ENCODE results near the gene PPP2R5C. TPM values are rescaled to one million over a fixed set of nuclear protein-coding genes. Genes with fewer than 3 reads are reported as not detected.

The PPP2R5C gene
- total RNA-seq, 1 experiment from 2014 or later: 41.4 TPM

DNA sequence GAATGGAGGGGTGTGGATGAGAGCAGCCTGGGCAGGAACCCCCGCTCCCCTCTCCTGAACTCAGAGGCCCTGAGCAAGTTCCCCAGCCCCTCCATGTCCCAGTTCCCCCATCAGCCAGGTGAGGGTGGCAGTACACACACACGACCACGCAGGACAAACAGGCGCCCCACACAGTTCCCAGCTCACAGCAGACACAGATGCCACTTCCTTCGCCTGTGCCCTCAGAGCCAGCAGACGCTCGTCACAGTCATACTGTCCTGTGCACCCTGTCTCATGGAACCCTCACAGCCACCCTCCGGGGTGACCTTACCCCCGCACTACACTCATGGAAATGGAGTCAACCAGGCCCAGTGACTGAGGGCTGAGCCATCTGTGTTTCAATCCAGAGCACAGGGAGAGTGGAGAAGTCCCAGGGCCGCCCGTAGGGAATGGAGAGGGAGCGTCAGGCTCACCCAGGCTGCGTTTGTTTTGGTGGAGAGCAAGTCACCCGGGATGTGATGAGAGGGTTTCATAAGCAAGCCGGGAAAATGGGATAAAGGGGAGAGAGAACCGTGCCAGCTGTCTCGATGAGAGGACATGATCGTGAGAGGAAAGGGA is 155.4 kb downstream of the PPP2R5C start:
- no peak for DNase-seq (ENCODE audit: low spot score)

DNA sequence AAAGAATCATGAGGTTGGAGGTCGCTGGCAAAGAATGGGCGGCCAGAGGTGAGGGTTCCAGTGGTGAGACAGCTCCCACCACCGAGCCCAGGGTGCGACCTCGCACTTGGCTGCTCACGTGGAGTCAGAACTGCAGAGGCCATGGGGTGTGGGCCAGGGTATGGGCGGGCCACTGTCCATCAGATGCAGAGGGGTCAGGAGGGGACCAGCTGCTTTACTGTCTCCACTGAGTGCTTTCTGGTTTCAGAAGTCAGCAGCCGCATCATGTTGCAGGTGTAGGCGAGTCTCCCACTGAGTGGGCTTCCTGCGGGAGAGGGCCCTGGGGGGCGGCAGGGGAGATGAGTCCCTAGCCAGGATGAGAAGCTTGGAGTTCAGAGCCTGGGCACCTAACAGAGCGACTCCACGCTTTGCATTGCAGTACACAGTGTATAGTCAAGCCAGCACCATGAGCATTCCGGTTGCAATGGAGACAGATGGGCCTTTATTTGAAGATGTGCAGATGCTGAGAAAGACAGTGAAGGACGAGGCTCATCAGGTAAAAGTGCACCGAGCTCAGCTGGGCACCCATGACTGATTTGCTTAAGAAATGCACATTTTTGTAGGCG is 156.0 kb downstream of the PPP2R5C start:
- no peak for DNase-seq (ENCODE audit: low spot score)

DNA sequence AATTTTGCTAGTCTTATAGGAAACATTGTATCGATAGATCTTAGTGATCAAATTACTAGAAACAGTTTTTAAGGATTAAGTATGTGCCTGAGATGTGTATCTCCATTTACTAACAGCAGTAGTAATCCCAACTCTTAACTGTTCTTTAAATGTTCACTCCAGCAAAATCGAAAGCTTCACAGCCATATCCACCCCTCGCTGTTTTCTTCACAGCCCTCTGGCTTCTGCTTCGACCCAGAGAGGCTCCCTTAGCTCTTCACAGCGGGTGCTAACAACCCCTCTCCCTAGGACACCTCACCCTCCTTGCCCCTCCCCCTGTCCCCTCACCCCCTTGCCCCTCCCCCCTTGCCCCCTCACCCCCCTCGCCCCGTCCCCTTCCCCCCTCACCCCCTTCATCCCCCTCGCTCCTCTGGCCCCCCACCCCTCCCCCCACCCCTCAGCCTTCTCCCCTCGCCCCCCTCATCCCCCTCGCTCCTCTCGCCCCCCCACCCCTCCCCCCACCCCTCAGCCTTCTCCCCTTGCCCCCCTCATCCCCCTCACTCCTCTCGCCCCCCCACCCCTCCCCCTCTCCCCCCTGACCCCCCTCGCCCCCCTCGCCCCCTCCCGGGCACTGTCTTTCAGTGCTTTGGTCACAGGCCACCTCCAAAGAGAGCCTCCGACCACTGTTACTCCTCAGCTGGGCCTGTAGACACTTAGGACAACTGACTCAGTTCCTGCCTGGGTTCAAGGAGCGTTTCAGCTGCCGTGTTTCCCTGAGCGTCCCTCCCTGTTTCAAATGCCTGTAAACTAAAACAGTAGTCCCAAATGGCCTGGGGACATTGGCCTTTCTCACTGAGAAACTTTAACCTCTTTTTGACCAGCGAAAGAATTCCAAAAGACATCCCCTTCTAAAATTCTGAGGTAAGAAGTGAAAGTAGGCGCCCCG is 156.8 kb downstream of the PPP2R5C start:
- DNase-seq (ENCODE audit: low spot score): no peak

DNA sequence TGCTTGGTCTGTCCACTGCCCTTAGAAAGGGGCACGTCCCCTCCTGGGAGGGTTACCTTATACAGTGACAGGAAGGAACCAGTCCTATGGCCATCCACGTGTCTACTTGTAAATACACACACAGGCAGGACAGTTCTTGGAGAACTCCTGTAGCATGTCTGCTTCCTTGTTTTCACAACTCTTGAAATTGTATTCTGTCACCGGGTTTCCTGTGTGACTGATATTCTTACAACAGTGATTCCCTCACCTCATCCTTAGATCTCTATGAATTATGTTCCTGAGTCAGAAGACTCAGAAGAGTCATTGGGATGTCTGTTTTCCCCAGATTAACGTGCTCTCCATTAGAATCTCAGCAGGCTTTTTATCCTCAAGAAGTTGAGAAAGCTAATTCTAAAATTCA is 158.8 kb downstream of the PPP2R5C start:
- DNase-seq (ENCODE audit: low spot score): no peak

DNA sequence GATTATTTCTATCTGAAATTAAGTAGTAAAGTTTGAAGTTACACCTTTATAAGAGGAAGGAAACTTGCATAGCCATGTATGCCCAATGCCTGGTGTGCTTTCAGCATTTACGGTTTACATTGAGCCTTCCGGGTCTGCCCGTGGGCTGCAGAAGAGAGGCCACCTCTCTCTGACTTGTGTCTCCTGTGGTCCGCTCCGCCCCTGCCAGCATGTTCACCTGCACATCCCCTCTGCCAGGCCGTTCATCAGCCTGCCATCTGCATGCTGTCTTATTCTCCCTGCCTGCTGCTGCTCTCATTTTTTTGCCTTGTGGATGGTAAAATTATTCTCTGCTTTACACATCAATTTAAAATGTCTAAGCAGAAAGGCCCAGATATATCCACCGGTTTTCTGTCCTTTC is 161.4 kb downstream of the PPP2R5C start:
- DNase-seq (ENCODE audit: low spot score): no peak

DNA sequence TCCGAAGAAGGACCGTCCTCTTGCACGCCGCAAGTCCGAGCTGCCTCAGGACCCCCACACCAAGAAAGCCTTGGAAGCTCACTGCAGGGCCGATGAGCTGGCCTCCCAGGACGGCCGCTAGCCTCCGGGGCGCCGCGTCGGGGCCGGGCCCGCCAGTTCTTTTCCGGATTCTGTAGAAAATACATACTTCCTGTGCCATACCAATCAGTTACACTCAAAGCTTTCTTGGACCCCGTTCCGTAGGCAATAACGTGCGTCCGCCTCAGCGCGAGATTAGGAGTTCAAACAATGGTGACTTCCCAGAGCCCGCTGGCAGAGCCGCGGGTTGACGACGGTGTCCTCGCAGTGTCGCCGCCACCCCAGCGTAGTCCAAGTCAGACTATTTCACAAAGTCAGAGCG is 163.6 kb downstream of the PPP2R5C start:
- DNase-seq (ENCODE audit: low spot score): no peak

DNA sequence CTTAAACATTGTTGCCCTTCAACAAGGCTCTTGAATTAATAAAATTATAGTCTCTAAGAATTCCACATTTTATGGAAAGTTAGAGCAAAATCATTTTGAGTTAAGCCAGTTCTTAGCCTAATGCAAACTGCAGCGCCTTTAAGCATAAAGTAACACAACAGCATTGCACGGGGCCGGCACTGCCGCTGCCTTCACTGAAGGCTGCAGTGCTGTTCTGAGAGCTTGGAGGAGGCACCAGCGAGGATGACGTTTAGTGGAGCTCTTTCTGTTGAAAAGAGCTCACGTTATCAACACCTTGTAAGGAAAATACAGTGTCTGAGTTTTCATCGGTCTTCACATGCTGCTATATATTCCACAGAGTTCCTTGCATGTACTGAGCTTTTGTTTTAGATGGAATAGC is 164.6 kb downstream of the PPP2R5C start:
- no peak for DNase-seq (ENCODE audit: low spot score)

DNA sequence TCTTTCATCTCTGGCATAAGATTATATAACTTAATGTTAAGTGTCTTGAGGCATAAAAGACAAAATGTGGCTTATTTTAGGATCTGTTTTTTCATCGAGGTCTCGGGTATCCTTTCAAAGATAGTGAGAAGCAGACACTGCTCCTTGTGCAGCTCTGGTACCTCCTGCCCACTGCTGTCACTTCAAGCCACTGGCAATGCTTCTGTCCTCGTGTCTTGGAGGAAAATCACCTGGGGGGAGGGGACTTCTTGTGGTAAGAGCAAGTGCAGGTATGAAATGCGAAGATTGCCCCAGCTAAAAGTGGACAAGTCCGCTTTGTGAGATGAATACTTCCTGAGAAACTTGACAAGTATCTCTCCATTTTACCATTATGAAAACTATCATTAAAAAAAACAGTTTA is 165.1 kb downstream of the PPP2R5C start:
- no peak for DNase-seq (ENCODE audit: low spot score)

DNA sequence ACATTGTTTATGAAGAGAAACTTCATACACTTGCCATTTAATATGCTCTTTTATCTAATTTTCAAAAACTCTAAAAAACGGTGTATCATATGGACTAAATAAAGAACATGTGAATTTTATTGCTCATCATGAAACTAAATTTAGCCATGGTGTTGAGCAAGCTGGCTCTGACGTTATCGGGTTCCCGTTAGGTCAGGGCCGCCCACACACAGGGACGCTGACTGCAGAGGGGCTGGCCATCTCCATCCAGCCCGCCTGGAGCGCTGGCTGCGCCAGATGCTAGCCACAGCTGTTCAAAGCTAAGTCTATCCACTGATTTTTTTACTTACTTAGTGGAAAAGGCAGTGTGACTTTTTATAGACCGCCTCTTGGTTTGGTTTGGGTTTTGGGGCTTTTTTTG is 166.3 kb downstream of the PPP2R5C start:
- no peak for DNase-seq (ENCODE audit: low spot score)

DNA sequence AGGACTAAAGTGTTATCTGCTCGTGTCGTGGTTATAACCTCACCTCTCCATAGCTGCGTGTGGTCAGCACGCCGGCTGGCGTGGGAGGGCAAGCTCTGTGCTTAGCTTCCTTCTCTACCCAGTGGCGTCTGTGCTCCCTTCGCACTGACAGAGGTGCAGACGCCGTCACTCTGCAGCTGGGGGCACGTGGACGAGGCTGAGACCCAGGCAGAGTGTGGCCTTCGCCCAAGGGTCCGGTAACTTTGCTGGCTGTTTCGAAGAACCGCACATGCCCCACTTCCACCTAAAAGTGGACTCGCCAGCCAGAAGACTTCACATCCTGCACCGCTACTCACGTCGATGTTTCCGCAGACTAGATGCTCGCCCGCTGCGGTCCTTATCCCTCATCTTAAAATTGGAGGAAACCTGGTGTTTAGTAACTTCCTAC is 166.9 kb downstream of the PPP2R5C start:
- no peak for DNase-seq (ENCODE audit: low spot score)

DNA sequence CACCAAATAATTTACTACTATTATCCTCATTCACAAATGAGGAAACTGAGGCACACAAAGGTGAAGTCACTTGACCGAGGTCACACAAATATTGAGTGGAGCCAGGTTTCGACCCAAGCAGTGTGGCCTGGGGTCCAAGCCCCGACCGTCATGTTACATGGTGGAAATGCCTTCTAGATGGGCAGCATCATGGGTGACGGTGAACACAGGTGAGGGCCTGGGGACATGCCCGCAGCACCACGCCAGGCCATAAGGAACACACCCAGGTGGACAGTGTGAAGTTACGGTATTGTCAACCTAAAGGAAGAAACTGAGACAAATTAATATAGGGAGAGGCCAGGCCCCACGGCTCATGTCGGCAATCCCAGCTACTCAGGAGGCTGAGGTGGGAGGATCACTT is 167.6 kb downstream of the PPP2R5C start:
- DNase-seq (ENCODE audit: low spot score): no peak

DNA sequence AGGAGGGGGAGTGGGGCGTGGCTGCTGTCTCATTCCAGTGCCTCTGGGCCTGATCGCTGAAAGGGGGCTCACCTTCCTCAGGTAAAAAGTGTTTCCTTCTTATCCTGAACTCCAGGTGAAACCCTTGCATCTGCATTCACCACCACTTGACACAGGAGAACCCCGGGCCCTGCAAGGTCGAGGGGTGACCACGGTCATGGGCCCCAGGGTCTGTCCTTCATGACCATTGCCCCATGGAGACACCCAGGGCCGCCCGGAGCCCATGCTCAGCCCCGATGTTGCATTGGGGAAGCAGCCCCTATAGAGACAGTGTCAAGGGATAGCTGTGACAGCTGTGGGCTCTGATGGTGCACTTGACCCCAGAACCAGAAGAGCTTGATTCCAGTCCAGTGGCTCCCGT is 168.4 kb downstream of the PPP2R5C start:
- DNase-seq (ENCODE audit: low spot score): no peak

DNA sequence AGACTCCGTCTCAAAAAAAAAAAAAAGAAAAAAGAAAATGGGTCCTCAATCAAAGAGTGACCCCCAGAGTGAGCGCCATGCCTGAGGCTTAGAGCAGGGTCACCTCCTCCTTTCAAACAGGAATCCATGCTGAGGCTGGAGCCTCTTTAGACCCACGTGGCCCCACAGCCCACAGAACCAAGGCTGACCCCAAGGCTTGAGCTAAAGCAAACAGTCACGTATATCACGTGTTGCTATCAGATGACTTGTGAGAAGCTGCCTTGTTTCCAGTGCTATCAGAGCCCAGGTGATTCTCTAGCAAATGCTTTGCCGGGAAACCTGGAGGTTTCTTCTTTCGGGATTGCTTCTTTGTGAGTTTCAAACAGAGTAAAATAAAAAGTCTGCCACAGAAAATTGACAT is 171.2 kb downstream of the PPP2R5C start:
- no peak for DNase-seq (ENCODE audit: low spot score)

DNA sequence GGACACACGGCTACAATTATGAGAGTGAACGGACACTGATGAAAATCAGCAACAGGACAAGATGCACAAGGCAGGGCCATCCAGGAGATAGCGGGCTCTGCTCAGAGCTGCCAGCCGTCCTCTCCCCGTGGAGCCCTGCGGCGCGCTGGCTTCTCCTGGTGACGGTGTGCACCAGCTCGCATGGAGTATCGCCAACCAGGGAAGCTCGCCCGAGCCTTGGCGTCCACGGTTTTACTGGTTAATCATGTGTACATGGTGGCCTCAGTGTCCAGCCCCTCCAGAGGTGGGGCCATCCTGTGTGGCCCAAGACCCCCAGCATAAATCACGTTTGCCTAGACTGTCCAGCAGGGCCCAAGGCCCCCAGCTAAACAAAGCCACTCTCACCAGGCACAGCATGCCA is 171.7 kb downstream of the PPP2R5C start:
- DNase-seq (ENCODE audit: low spot score): no peak

DNA sequence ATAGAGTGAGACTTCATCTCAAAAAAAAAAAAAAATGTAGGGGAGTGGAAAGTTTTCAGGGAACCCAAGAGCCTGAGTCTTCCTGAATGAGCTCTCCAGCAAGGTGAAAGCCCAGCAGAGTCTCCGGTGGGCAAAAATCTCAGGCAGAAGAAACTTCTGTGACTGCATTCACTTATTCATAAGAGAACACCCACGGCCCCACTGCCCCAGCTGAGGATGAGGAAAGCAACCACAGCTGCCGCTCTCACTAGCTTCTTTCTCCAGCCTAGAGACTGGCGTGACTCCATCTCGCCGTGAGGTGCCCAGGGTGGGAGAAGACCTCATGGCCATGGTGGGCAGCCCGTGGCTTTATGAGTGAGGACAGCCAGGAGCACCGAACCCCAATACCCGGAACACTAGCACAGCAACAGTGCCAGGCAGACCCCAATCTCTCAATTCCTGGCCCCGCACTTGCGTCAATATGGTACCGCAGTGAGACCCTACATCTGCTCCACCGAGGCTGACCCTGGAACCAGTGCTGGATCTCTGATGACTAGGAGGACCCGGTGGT is 173.2 kb downstream of the PPP2R5C start:
- no peak for DNase-seq (ENCODE audit: low spot score)

DNA sequence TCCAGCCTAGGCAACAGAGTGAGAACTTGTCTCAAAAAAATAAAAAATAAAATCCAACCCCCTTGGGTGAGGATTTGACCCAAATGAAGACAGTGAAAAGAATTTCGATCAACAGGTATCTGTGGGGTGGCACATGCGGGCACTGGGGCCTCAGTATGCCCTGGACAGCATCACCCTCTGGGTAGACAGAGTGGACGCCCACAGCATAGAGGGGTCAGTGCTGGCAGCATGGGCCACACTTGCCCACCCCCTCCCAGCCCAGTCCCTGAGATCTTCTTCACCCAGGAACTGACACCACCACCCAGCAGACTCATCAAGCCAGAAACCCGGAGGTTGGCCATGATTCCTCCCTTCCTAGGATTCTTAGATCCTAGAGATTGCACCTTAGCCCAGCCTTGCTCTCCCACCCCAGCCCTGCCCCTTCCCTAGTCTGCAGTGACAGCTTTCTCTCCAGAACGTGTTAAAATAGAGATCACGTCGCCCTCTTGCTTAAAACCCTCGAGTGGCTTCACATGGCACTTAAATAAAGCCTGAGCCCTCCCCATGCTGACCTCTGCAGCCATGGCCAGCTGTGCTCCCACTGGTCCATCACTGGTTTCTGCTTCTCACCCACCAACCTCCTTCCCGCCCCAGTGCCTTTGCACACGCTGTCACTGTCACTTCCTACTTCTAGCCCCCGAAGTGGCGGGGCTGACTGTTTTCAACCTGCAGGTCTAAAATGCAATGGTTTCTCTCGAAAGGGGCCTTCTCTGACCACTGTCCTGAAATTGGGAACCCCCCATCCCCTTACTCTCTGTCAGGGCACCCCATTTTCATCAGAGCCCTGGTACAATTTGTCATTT is 176.6 kb downstream of the PPP2R5C start:
- DNase-seq (ENCODE audit: low spot score): no peak

DNA sequence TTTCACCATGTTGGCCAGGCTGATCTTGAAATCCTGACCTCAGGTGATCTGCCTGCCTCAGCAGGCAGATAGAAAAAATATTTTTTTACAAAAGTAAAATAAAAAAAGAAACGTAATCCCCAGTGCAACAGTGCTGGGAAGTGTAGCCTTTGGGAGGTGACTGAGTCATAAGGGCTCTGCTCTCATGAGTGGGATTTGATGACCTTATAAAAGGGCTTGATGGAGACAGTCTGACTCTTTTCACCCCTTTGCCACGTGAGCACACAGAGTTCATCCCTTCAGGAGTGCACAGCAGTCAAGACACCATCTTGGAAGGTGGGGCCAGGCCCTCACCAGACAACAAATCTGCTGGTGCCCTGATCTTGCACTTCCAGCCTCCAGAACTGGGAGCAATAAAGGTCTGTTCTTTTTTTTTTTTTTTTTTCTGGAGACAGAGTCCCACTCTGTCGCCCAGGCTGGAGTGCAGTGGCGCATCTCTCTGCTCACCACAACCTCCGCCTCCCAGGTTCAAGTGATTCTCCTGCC is 178.2 kb downstream of the PPP2R5C start:
- no peak for DNase-seq (ENCODE audit: low spot score)

DNA sequence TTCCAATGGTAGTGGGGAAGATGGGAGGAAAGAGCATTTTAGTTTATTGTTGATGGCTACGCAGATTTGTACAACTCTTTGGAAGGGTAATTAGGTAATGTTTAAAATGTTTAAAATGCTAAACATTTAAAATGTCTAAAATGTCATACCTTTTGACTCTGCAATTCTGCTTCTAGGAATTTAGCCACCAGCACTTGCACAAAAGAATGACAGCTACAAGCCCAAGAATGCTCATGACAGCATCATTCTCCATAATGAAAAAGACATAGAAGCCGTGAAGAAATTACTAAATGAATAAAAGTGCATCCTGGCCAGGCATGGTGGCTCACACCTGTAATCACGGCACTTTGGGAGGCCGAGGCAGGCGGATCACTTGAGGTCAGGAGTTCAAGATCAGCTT is 182.9 kb downstream of the PPP2R5C start:
- no peak for DNase-seq (ENCODE audit: low spot score)

DNA sequence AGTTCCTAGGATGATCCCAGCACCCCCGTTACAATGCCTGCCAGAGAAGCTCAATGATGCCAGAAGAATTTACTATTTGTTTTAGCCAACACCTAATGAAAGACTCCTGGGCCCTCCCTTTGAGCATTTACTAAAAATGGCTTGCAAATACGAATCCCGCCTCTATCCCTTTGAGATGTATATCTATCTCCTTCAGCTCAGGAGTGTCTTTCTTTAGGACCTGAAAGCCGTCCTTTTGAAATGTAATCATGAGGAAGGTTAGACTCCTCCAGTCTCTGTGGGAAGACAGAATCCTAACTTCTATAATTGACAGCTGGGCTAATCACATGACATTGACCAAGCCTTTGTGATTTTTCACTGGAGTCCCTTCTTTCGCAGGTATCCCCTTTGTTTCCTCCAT is 183.7 kb downstream of the PPP2R5C start:
- no peak for DNase-seq (ENCODE audit: low spot score)

DNA sequence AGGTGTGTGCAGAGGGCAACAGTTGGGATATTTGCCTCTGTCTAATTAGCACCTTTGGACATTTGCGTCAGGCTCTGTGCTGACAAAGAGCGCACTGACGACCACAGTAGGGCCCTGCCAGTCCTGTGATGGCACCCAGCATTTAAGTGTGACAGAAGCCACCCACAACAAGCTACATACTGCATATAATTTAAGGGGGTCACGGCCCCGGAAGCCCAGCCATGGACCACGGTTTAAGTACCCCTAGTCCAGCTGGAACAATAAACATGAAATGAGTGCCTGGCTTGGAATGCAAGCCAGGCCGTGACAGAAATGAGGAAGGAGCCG is 186.0 kb downstream of the PPP2R5C start:
- DNase-seq (ENCODE audit: low spot score): no peak

DNA sequence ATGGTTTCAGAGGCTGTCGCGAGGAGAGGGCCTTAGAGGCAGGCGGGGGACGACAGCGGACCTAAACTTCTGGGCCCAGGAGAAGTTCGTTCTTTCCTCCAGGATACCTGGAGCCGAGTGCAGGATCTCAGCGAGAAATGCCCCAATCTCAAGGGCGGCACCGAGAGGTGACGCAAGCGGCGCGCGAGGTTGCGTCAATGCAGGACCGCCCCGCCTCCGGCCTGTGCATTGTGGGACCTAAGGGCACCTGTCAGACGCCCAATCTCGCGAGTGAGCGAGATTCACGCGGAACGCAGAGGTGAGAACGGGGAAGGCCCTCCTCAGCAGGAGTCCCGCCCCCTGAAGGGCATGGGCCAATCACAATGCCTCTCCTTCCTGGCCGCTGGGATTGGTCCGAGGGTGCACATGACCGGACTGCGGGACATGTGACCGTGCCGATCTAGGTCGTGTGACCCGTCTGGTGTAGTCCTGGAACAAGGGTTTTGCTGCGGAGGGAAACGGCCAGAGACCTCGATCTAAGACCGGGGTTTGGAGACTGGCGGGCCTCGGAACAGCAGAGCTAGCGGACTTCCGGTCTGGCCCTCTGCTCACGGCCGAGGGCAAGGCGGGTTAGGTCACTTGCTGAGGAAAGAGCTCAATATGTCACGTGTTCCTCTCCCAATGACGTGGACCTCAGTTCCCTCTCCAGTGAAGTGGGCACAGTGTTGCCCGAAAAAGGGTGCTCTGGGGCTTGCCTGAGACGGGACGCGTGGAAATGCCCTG is 186.6 kb downstream of the PPP2R5C start:
- DNase-seq (ENCODE audit: low spot score): peak; percentile 98
